GM12874 (cell line): ENCODE results near the gene TSPAN9.

Experiments used
- TF ChIP-seq, protein P1 (sequence below): IDR thresholded peaks from 2 replicates; pipeline ENCODE4 v1.5.1; 2011; ENCODE audit warnings: low read depth, mild to moderate bottlenecking, control low read depth, low read length, moderate library complexity; ENCODE audit not compliant: insufficient read depth

Gene TSPAN9

DNA sequence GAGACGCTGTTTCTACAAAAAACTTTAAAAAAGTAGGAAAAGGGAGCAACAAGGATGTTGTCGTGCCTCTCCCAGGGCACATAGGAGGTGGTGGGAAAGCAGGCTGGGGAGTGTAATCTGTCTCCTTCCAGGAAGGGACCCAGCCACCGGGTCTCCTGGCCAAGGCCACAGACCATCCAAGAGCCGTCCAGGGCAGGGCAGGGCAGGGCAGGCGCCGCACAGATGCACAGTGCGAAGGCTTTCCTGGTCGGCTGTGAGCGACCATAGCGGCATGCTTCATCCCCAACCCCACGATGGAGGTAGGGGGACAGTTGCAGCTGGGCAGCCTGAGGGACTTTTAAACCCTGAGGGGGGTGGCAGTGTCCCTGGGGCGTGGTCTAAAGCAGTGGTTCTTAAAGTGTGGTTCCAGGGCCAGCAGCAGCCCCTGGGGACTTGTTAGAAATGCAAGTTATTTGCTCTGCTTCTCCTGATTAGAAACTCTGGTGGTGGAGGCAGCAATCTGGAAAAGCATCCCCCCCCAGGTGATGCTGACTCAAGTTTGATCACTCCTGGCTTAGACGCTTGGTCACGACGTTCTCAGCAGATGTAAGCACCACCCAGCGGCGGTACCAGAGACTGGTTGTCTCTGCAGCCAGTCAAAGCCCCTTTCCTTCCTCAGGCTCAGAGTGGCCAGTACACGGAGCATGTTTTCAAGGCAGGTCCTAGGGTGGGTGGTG, 216.4 kb downstream of the TSPAN9 start:
- TF ChIP-seq, protein P1, sequence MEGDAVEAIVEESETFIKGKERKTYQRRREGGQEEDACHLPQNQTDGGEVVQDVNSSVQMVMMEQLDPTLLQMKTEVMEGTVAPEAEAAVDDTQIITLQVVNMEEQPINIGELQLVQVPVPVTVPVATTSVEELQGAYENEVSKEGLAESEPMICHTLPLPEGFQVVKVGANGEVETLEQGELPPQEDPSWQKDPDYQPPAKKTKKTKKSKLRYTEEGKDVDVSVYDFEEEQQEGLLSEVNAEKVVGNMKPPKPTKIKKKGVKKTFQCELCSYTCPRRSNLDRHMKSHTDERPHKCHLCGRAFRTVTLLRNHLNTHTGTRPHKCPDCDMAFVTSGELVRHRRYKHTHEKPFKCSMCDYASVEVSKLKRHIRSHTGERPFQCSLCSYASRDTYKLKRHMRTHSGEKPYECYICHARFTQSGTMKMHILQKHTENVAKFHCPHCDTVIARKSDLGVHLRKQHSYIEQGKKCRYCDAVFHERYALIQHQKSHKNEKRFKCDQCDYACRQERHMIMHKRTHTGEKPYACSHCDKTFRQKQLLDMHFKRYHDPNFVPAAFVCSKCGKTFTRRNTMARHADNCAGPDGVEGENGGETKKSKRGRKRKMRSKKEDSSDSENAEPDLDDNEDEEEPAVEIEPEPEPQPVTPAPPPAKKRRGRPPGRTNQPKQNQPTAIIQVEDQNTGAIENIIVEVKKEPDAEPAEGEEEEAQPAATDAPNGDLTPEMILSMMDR = no peak

DNA sequence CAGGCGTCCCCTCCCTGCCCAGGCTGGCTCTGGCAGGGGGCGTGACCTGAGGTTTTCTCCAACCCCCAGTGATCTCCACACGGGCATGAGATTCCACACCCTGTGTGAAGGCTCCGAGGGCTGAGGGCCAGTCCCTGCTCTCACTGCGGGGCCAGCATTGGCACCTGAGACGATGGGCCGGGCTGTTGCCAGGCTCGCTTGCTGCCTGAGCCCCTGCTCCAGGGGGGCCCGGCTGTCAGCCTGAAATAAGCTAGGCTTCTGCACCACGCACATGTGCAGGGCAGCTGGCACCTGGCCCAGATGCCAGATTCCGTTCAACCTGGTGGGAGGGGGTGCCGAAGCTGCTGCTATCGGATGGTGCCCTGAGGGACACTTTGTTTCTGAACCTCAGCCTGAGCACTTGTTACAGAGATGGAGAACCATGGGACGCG, 217.3 kb downstream of the TSPAN9 start:
- TF ChIP-seq, protein P1 = no peak

DNA sequence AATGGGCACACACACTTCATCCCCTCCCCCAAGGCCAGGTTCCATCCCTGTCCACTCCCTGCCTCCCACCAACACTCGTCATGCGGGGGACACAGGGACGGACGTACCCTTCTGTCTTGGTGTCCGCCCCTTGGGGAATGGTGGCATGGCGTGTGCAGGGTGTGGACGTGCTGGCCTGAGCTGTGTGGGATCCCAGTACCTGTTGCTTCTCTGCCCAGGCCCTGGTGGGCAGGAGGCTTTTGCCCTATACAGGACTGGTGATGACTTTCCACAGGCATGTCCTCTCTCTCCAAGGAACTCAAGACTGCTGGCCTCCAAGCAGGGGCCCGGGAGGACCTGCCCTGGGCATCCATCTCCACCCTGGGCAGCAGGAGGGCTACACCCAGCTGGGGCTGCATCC, 218.0 kb downstream of the TSPAN9 start:
- TF ChIP-seq, protein P1 = no peak

DNA sequence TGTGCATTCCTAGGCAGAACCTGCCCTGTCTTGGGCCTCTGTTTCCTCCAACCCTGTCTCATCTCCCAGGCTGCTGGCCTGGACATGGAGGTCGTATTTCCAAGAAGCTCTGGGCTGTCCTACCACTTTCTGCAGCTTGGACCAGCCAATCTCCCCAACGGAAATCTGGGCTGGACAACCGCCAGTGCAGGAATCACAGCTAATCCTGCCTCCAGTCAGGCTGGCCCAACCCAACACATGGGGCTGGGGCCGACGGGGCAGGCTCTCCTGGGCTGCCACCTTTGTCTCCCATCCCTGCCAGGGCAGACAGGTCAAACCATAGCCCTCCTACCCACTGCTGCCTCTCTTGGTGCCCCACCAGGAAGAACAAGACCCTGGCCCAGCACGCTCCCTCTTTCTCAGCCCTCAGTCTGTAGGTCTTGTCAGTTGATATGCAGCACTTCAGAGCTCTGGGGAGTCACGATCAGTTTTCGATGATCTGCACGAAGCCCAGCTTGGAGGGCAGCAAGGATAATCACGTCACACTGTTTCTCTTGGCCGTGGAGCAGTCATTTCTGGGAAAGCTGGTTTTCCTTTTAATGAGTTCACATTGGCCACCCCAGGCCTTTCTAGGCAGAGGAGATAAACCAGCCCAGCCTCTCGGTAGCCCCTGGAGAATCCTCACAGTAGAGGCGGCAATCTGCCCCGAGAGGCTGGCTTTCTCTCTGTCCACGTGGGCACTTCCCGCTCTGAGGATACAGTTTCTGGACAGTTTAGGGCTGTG, 218.6 kb downstream of the TSPAN9 start:
- TF ChIP-seq, protein P1 = no peak

DNA sequence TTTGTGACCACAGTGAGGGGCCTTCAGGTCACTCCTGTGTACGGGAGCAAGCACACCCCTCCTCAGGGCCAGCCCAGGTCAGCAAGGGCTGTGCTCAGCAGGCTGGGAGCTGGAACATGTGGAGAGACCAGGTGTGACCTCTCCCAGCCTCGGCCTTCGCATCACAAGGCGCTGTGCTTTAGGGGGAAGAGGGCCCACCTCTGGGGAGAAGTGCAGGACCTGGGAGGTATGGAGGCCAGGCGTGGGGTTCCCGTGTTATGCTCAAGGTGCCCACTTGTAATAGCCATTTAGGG, 219.2 kb downstream of the TSPAN9 start:
- TF ChIP-seq, protein P1 = no peak

DNA sequence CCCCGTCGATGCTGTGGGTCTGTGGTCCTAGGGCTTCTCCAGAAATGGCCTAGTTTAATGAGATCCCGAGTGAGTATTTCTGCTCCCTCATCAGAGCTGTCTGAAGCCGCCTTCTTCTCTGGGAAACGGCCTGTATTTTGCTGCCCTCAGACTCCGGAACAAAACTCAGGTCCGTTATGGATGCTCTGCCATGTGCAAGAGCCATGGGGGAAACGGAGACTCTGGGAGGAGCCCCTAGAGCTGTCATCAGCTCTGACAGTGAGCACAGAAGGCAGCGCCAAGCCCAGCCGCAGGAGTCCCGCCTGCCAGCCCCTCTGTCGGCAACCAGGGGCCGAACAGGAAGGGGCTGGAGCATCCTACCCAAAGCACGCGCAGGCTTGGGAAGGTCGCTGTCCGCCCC, 221.4 kb downstream of the TSPAN9 start:
- TF ChIP-seq, protein P1 = no peak

DNA sequence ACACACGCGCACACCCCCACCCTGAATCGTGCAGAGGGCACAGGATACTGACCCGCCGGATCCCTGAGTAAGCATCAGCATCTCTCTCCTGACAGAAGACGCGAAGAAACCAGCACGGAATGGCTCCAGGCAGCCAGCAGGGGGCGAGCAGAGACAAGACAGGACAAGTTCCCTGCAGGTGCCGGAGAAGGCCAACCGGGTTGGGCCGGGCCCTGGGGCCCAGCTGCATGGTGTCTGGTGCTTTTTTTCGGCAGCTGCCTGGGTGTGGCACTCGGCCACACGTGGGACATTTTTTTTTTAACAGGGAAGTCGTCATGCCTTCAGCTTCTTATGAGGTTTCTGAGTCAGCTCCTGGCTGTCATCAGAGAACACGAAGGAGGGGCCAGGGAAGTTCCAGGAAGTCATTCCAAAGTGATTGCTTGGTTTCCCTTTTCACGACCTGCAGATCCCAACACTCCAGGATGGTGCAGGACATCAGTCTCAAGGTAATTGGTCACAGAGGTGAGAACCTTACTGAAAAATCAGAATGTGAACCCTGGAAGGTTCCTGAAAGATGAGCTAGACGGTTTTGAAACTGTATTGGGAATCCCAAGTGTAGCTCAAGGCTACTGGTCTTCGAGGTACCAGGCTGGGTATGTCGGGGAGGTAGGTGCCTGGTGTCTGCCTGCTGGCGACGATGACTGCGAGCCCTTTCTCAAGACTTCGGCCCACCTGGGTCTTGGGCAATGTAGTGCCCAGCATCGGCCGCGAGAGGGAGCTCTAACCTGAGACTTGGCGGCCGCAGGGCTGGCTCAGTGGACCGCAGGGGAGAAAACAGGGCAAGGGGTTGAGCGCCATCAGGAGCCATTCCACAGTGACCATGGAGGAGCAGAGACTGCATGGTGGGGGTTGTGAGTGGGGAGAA, 223.0 kb downstream of the TSPAN9 start:
- TF ChIP-seq, protein P1 = peak; percentile 97
